GM18868 (cell line): ENCODE data around the gene RASSF8.
"Not testable (repeated sequence)": the region's sequence is repeated elsewhere in the genome, so short reads cannot be mapped to it uniquely, and the experiment has no call there.

ENCODE experiments used
- ATAC-seq: cut with Tn5 transposase; IDR thresholded peaks from one replicate; pipeline ENCODE4 v1.9.1; 2021; ENCODE audit warnings: mild to moderate bottlenecking, moderate library complexity; ENCODE audit not compliant: unreplicated experiment

RASSF8 gene

DNA sequence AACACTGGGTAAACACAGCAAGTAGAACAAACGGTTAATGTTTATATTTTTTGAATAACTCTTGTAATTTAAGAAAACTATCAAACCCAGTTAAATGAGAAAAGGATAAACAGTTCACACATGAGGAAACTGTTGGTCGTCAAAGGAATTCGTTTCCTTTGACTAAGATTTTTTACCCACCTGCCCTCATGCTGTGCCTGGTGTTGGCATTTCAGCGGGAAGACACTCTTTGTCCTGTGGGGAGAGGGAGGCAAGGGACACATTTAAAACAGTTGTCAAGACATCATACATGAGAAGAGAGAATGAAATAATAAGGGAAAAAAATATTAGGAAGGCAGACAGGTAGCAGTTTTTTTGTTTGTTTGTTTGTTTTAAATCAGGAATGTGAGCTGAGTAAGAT lies 95.9 kb downstream of the RASSF8 start:
- ATAC-seq: no peak

DNA sequence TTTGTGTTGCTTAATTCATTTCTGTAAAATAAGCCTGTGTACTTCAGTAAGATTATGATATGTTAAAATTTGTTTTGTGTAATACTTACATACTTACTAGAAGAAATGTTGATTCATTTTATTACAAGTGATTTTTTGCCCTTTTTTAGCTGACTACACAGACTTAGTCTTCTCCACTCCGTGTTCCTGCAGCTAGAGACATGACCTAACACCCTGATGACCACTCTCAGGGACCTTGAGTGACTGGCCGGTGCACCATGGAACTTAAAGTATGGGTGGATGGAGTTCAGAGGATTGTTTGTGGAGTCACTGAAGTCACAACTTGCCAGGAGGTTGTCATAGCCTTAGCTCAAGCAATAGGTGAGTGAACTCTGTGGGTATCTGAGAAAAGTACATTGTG lies 96.6 kb downstream of the RASSF8 start:
- no peak for ATAC-seq

DNA sequence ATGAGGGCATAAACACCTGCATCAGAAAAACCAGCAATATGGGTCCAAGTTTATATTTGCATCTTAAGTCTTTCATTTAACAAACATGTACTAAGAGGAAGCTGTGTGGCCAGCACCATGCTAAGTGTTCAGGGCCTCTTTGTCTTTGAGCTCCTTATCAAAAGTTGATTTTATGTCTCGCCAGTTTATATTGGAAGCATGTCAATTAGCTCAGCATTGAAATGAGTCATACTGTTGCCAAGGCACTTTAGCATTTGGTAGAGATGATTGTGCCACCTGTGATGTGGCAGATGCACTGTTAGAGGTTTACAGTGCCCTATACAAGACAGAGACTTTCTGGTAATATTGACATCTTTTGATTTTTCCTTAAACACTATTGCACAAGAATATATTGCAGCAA lies 97.9 kb downstream of the RASSF8 start:
- no peak for ATAC-seq

DNA sequence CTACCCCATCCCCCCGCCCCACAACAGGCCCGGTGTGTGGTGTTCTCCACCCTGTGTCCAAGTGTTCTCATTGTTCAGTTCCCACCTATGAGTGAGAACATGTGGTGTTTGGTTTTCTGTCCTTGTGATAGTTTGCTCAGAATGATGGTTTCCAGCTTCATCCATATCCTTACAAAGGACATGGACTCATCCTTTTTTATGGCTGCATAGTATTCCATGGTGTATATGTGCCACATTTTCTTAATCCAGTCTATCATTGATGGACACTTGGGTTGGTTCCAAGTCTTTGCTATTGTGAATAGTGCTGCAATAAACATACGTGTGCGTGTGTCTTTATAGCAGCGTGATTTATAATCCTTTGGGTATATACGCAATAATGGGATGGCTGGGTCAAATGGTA lies 98.8 kb downstream of the RASSF8 start:
- not testable (repeated sequence) for ATAC-seq

DNA sequence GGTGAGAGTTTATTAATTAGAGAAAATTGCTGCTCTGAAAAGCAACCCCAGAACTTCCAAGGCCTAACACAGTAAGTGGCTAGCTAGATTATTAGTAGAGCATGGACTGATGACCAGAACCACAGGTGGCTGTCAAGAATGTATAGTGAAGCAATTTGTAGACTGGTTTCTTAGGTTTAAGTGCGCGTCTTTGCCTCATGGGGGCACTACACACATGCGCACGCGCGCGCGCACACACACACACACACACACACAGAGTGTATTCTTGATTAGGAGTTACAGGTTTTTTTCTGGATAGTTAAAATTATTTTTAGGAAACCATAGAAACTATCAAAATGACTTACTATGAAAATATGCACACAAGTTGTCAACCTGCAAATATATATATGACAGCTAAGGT lies 99.8 kb downstream of the RASSF8 start:
- no peak for ATAC-seq

DNA sequence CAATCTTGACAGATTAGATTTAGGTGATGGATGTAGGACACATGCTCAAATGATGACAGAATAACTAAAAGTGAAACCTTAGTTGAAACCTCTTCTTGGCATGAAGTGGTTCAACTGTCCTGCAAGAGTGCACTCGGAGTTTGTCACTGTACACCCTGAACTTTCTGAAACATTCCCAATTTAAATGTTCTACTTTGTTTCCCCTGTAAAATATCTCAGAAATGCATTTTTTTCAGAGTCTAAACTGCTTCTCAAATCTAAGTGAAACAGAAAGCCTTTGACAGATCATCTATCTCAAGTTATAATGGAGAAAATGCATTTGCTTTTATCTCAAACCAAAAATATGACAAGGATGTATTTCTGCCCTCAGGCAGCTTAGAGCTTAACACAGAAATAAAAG lies 100.3 kb downstream of the RASSF8 start:
- ATAC-seq: peak; percentile 66

DNA sequence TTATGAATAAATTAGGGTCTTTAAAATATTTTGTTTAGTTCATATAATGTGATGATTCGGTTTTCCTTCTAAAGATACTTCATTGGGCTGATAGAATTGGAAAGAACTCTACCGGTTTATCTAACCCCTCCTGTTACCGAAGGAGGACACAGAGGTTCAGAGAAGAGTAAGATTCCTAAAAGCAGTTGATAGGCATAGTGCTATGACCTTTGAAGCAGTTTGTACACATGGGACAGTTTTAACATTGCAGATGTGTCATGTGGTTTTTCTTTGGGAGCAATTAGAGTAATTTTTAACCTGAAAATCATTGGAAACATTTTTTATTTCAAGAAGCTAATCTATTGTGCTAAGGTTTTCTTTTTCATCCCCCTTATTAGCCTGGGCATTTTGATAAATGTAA lies 103.5 kb downstream of the RASSF8 start:
- no peak for ATAC-seq

DNA sequence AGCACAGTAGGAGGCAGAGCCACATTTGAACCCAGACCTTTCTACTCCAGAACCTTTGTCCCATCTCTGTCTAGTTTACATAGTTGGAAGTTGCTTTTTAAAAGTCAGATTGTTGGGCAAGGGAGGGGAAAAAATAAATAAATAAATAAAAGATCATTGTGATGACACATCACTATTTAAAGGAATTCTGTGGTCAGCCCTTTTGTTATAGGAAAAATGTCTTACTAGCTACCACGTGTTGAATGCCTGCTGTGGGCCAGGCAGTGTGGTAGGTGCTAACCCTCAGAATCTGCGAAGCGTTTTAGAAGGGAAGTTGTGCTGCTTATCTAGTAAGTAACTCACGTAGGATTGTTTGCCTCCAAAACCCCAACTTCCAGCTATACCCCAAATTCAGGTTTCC lies 104.1 kb downstream of the RASSF8 start:
- ATAC-seq: no peak

DNA sequence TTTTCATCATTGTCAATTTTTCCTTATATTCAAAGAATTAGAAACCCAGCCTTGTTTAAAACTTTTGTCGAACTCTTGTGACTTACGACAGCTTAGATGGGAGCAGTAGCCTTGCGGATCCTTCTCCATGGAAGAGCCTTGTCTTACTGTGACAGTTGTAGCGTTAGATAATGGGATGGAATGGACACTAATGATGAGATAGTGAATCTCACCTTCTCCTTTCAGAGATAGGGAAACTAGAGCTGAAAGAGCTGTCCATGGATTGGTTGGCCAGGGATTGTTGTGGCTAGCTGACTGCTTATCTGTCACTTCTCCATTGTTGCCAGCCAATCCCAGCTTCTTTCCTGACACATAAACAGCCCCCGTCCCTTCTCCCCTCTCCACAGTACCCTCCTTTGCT lies 107.0 kb downstream of the RASSF8 start:
- no peak for ATAC-seq

DNA sequence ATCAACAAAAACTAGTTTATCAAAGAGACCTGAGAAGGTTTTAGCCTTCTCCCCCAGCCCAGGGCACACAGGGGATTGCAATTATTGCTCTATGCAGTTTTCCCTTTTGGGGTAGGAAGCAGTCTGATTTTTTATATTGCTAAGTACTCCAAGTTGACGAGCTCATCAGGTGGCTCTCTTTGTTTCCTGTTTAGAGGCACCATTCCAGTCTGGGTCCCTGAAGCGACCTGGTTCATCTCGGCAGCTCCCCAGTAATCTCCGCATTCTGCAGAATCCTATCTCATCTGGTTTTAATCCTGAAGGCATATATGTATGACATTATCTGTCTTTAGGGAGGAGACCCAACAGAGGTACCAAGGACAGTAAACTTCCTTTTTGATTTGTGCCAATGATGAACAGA lies 110.0 kb downstream of the RASSF8 start:
- no peak for ATAC-seq

DNA sequence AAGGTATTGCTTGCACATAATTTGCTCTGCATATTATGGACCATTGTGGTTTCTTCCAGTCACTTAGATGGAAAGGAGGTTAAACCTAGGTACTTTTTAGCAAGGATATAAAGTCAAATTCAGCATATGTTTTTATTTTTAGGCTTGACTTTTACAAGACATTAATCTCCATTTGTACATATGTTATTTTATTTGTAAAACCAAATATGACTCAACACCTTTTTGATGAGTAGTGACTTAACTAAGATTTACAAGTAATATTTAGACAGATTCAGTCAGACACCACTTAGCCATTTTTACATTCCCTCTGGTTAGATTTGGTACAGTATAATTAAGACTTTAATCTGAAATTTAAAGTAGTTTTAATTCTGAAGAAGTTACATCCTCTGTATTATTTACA lies 111.3 kb downstream of the RASSF8 start:
- ATAC-seq: no peak

DNA sequence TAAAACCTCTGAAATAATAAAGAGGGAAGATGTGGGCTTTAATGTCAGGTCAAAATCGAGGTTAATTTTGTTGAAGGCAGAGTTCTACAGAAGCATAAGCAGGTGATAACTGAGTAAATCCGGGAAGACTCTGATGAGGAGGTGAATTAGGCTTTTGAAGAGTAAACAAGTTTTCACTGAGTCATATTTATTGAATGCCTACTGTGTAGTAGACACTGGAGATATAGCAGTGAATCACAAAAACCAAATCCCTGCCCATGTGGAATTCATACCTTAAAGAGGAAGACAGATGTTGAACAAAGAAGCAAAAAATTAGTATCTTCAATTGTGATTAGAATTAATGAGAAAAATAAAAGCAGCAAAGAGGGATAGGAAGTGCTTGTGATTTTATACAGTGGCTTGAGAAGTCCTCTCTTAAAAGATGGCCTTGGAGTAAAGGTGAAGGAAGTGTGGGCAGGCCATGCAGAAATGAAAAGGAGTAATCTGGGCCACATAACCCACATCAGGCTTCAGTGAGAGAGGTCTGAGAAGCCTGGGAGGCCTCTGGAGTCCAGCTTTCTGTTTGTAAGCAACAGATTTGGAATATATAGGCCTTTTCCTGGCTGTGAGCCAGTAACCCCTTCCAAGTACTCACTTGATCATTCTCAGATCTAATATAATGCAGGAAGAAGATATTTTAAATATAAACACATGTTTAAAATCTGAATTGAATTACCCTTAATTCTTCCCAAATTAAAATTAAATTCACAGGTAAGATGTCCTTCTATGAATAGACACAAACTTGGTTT lies 119.6 kb downstream of the RASSF8 start:
- ATAC-seq: no peak

DNA sequence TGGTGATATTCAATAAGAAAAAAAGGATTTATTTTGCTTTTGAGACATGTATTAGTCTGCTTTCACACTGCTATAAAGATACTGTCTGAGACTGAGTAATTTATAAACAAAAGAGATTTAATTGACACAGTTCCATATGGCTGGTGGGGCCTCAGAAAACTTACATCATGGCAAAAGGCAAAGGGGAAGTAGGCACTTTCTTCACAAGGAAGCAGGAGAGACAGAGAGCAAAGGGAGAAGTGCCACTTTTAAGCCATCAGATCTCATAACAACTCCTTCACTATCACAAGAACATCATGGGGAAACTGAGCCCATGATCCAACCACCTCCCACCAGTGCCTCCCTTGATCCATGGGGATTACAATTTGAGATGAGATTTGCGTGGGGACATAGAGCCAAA lies 122.4 kb downstream of the RASSF8 start:
- no peak for ATAC-seq

DNA sequence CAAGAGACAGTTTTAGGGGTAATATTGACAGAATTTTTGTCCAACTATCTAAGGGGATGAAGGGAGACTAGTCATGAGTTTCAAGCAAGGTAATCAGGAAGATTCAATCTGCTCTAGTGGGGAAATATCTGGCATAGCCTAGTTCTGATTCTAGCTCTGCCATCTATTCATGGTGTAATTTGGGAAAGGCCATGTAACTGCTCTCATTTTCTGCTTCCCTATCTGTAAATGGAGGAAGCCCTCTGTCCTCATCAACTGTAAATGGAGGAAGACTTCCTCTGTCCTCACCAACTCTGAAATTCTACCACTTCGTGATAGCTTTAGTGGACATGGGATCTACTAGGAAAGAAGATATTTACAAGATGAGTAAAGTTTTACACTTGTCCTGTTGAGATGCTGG lies 128.5 kb downstream of the RASSF8 start:
- no peak for ATAC-seq

DNA sequence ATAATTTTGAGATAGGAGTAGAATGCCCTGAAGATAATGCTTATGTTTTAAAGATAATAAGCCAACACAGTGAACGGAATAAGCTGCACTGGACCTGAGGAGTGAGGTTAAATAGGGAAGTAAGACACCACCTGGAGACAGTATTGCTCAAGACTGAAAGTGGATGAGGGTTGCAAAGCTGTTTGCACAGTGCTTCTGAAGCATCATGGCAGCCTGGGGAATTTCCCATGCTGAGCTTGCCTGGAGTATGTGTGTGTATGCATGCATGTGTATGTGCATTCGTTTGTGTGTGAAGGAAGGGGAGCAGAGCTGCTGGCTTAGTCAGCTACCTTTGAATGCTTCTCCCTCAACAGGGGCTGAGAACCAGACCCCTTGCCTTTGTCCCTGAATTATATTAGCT lies 130.5 kb downstream of the RASSF8 start:
- peak; percentile 100 for ATAC-seq

DNA sequence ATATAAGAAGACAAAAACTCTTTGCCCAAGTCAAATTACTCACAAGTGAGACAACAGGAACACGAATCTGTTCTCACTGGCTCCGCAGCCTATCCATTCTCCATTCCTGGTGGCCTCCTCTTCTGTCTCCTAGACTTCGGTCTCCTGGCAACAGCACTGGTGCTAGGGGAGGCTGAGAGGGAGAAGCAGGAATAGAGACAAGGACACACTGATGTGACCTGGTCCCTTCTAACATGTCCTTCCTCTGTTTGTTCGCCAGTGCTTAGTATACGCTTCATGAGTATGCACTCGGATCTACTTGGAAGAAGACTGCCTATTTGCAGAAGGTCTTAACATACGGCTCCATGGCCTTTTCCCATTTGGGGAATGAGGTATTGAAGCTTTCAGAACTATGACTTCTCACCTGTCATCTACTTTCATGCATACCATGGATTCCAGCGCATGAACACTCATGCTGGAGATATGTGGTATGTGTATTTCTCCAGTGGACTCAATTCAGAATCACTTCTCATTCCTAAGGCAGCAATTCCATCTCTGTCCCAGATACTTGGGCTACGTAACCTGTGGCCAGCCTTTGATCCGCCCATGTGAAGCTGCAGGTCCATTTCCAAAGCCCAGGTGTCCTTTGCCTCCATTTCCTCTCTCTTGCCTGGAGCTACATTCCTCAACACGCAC lies 132.5 kb downstream of the RASSF8 start:
- ATAC-seq: no peak

DNA sequence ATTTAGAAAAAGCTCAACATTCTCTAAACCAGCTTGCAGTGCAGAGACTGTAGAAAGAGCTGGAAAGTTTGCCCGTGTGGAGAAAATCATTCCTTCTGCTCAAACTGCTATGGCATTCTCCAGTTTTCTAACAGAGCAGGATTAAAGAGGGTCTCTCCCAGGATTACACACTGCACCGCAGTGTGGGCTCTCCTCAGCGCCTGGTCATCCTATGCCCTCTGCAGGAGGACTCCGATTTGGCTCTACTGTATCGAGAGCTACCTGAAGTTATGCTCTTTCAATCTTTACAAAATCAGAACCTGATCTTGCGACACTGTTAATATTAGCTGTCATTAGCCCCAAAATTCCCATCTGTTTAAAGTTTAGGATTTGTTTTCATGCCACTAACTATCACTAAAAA lies 133.3 kb downstream of the RASSF8 start:
- ATAC-seq: no peak

DNA sequence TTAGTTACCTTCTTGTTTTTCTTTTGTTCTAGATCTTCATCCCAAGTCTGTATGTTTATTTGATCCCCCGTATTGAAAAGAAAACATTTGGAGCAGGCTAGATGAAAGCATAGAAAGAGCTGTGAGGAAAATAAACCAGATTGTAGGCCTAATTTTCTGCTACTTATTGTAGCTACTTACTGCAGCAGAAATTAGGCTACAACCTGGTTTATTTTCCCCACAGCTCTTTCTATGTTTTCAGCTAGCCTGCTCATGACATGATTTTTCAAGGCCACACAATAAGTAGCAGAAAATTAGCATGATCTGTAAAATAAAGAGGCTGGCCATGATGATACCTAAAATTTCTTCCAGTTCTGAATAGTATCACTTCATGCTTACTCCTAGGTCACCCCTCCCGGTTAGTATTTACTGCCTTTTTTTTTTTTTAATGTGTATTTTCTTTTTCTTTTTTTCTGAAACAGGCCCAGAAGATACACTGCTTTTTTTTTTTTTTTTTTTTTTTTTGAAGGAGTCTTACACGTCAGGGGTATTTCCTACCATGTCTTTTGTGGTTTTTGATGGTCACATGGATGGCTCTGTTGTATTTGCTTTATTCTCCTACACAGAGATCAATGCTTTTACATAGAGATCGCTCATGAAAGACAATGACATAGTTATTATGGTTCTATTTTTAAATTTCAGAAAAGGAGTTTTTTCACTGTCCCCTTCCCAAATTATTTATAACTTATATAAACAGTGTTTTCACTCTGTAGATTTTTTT lies 134.0 kb downstream of the RASSF8 start:
- ATAC-seq: no peak

DNA sequence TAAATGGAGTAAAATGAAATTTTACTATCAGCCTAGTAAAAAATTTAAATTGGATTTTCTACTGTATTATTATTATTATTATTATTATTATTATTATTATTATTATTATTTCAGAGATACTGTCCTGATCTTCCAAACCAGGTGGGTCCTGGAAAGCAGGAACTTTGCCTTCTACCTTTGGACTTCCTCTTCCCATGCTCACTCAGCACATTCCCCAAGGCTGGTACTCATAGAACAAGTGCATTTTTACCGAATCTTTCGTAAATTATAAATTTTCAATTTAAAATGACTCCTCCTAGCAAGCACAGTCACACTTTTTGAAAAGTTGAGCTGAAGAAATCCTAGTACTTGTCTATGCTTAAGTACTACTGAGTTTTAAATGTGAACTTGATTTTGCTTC lies 136.7 kb downstream of the RASSF8 start:
- no peak for ATAC-seq

DNA sequence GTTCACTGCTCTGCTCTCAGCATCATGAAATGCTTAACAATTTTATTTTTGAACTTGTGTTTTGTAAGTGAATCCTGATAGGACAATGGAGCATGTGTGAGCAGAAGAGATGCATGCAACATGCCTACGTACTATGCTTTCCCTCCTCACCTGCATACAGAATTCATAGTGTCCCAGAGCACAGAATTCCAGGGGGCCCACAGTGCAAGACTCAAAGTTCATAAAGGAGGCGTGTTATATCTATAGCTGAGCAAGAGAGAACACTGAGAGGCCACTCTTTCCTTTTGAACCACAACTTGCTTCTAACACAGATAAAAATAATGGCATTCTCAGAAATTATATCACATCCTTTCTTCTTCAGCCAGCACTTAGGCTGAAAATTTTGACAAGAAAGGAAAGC lies 137.6 kb downstream of the RASSF8 start:
- no peak for ATAC-seq

DNA sequence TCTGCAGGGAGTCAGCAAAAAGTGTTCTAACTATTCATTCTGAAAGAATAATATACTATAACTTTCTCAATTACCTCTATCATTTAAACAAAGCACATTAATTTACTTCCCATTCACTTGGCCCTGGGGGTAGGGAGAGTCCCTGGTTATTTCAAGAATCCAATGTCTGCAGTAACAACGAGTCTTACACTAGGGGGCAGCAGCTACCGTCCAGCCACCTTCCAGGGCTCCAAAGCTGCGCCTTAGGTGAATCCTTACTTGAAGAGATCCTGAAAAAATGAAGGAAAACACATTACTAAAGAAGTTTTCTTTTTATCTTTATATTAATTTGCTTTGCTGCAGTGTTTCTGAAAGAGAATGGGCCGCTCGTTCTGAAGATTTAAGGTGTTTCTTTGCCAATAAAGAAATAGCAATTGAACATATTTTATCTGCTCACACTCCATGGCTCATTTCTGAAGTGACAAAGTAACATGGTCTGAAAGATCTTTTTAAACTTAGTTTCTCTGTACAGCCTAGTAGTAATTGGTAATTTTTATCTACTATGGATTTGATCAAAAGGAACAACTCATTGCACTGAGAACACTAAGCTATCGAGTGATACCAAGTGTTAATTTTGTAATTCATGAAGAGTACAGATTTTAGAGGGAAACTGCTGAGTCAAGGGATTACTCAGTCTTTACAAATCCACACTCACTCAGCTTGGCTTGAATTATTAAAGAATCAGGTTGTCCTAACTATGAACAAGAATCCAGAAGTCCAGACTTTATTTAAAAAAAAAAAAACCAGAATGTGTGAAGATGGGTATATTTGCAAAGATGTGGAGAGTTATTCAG lies 138.8 kb downstream of the RASSF8 start:
- ATAC-seq: peak; percentile 84
